Uterus (tissue), 2 donors: Measurements from ENCODE around the gene SVEP1.

Experiments
- POLR2A ChIP-seq, 2 donors: fragments of 450-650 bp; IDR thresholded peaks; one replicate each; pipeline ENCODE4 v1.6.1; 2016; ENCODE audit warnings: antibody characterized with exemption in 2 of 2, mild to moderate bottlenecking in 1 of 2, moderate library complexity in 1 of 2
- TF ChIP-seq, protein P1 (sequence below), 4 experiments: fragments of 200-600 bp in 2 of 4; fragments of 450-650 bp in 2 of 4; sonication (generic) in 2 of 4; IDR thresholded peaks; one replicate each; pipeline ENCODE4 v1.5.1; 2016 to 2019; ENCODE audit warnings: antibody characterized with exemption in 4 of 4, mild to moderate bottlenecking in 2 of 4, moderate library complexity in 1 of 4

DNA sequence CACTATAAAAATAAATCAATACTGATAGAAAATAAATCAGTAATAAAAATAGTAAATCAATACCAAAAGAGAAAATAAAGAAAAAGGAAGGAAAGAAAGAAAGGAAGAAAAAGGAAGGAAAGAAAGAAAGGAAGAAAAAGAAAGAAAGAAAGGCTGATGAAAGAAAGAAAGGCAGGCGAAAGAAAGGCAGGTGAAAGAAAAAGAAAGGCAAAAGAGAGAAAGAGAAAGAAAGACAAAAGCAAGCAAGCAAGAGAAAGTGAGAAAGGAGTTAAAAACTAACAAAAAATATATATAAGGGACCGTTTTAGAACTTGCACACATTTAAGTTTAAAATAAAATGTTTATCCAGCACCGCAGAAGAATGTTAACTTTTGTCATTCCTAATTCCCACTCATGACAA lies 116.0 kb downstream of the SVEP1 start:
- TF ChIP-seq, protein P1, sequence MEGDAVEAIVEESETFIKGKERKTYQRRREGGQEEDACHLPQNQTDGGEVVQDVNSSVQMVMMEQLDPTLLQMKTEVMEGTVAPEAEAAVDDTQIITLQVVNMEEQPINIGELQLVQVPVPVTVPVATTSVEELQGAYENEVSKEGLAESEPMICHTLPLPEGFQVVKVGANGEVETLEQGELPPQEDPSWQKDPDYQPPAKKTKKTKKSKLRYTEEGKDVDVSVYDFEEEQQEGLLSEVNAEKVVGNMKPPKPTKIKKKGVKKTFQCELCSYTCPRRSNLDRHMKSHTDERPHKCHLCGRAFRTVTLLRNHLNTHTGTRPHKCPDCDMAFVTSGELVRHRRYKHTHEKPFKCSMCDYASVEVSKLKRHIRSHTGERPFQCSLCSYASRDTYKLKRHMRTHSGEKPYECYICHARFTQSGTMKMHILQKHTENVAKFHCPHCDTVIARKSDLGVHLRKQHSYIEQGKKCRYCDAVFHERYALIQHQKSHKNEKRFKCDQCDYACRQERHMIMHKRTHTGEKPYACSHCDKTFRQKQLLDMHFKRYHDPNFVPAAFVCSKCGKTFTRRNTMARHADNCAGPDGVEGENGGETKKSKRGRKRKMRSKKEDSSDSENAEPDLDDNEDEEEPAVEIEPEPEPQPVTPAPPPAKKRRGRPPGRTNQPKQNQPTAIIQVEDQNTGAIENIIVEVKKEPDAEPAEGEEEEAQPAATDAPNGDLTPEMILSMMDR (IDR thresholded peaks at IDR 0.05), result no peak
- no peak for TF ChIP-seq POLR2A (IDR thresholded peaks at IDR 0.05)
